H1 (cell line): ENCODE data around the gene ZNF496.
A peak's percentile ranks its signal among the peaks of the same experiment; 100 is the strongest.

Source experiments
- CBX8 ChIP-seq: fragments of 300-800, 300-1000 bp; sonication (generic); IDR thresholded peaks from 2 replicates; pipeline ENCODE4 v1.7.1; 2016; ENCODE audit warnings: low read depth, low read length, borderline replicate concordance
- CREB1 ChIP-seq: IDR thresholded peaks from 2 replicates; pipeline ENCODE4 v1.6.1; 2012; ENCODE audit warnings: inconsistent platforms
- FOSL1 ChIP-seq: IDR thresholded peaks from 2 replicates; pipeline ENCODE4 v1.6.1; 2011; ENCODE audit warnings: mild to moderate bottlenecking, low read depth, low read length, moderate library complexity; ENCODE audit not compliant: insufficient read depth
- GABPA ChIP-seq: IDR thresholded peaks from 2 replicates; pipeline ENCODE4 v1.6.1; 2011; ENCODE audit warnings: mild to moderate bottlenecking, low read length, moderate library complexity, borderline replicate concordance; ENCODE audit not compliant: insufficient read depth
- HDAC6 ChIP-seq: IDR thresholded peaks from one replicate; pipeline ENCODE4 v1.7.1; 2012; ENCODE audit warnings: low read depth, mild to moderate bottlenecking, inconsistent platforms, low read length, moderate library complexity
- POLR2AphosphoS5 ChIP-seq: IDR thresholded peaks from 2 replicates; pipeline ENCODE4 v1.6.1; 2011; ENCODE audit warnings: low read depth, low read length
- RAD21 ChIP-seq, 2 experiments: IDR thresholded peaks in 1 of 2; conservative IDR thresholded peaks in 1 of 2; 2 replicates each; pipeline ENCODE4 v1.6.1; 2011; ENCODE audit warnings: low read depth in 2 of 2, low read length in 2 of 2, improper control_type of control experiment in 1 of 2, inconsistent platforms in 1 of 2, mild to moderate bottlenecking in 1 of 2, moderate library complexity in 1 of 2
- SIX5 ChIP-seq: IDR thresholded peaks from 2 replicates; pipeline ENCODE4 v1.6.1; 2011; ENCODE audit warnings: mild to moderate bottlenecking, low read depth, low read length
- SRF ChIP-seq: IDR thresholded peaks from 2 replicates; pipeline ENCODE4 v1.6.1; 2011; ENCODE audit warnings: mild to moderate bottlenecking, low read depth, low read length, moderate library complexity
- TAF7 ChIP-seq: optimal IDR thresholded peaks from 2 replicates; pipeline ENCODE3; 2011; ENCODE audit warnings: low read depth, mild to moderate bottlenecking, inconsistent platforms, low read length, moderate library complexity, borderline replicate concordance
- TCF12 ChIP-seq: IDR thresholded peaks from 2 replicates; pipeline ENCODE4 v1.6.1; 2011; ENCODE audit warnings: low read depth, mild to moderate bottlenecking, low read length
- TF ChIP-seq, protein P1 (sequence below), 3 experiments: IDR thresholded peaks; 1 replicate in 2 of 3; 2 replicates in 1 of 3; pipeline versions ENCODE4 v1.5.1 to v1.6.1; 2011; ENCODE audit warnings: low read length in 3 of 3, mild to moderate bottlenecking in 3 of 3, inconsistent platforms in 2 of 3, low read depth in 1 of 3, moderate library complexity in 1 of 3; ENCODE audit not compliant: insufficient read depth in 1 of 3; ENCODE audit errors: control extremely low read depth in 1 of 3

GRCh38 chr1:247331172-247331524 lies 519 bp downstream of the ZNF496 start:
- TF ChIP-seq, protein P1, sequence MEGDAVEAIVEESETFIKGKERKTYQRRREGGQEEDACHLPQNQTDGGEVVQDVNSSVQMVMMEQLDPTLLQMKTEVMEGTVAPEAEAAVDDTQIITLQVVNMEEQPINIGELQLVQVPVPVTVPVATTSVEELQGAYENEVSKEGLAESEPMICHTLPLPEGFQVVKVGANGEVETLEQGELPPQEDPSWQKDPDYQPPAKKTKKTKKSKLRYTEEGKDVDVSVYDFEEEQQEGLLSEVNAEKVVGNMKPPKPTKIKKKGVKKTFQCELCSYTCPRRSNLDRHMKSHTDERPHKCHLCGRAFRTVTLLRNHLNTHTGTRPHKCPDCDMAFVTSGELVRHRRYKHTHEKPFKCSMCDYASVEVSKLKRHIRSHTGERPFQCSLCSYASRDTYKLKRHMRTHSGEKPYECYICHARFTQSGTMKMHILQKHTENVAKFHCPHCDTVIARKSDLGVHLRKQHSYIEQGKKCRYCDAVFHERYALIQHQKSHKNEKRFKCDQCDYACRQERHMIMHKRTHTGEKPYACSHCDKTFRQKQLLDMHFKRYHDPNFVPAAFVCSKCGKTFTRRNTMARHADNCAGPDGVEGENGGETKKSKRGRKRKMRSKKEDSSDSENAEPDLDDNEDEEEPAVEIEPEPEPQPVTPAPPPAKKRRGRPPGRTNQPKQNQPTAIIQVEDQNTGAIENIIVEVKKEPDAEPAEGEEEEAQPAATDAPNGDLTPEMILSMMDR (IDR thresholded peaks at IDR 0.05; ENCODE audit: control extremely low read depth in 1 of 3, insufficient read depth in 1 of 3, low read depth in 1 of 3, low read length in 3 of 3) = no peak
- no peak for TF ChIP-seq TCF12
- peak; percentile 31 for TF ChIP-seq TAF7
- no peak for TF ChIP-seq RAD21 (IDR thresholded peaks at IDR 0.05 in 1 of 2, conservative IDR thresholded peaks at IDR 0.05 in 1 of 2; ENCODE audit: low read depth in 2 of 2, low read length in 2 of 2)
- TF ChIP-seq HDAC6 = no peak
- no peak for TF ChIP-seq GABPA
- TF ChIP-seq FOSL1 = no peak
- TF ChIP-seq CREB1 = no peak
- TF ChIP-seq CBX8 = no peak
- TF ChIP-seq SRF = no peak
- TF ChIP-seq SIX5 = no peak
- TF ChIP-seq POLR2AphosphoS5 = peak; percentile 63
